Uterus (tissue), 2 donors: ENCODE measurements around the gene ELAC2.

ENCODE experiments used
- CTCF ChIP-seq, 4 experiments: fragments of 200-600 bp in 2 of 4; fragments of 450-650 bp in 2 of 4; sonication (generic) in 2 of 4; IDR thresholded peaks; one replicate each; pipeline ENCODE4 v1.5.1; 2016 to 2019; ENCODE audit warnings: antibody characterized with exemption in 4 of 4, mild to moderate bottlenecking in 2 of 4, moderate library complexity in 1 of 4
- POLR2A ChIP-seq, 2 donors: fragments of 450-650 bp; IDR thresholded peaks; one replicate each; pipeline ENCODE4 v1.6.1; 2016; ENCODE audit warnings: antibody characterized with exemption in 2 of 2, mild to moderate bottlenecking in 1 of 2, moderate library complexity in 1 of 2

GRCh38 chr17:12965988-12966387 lies 51.8 kb downstream of the ELAC2 start:
- TF ChIP-seq CTCF (IDR thresholded peaks at IDR 0.05), result no peak
- TF ChIP-seq POLR2A (IDR thresholded peaks at IDR 0.05), result no peak
